ENCODE results near the gene LRIG3.

The LRIG3 gene

GRCh38 chr12:58893495-58893894, 26.8 kb downstream of the LRIG3 start:
- no CpG with 5 or more reads among the region's 3 CpGs for WGBS, 2 donors (ENCODE audit: extremely low coverage in 2 of 2, insufficient read length in 2 of 2, insufficient replicate concordance in 1 of 2)

GRCh38 chr12:58889557-58889956, 30.7 kb downstream of the LRIG3 start:
- no peaks in the 10 kb centered on the region for H3K9me3 ChIP-seq (replicated peaks in 1 of 2; ENCODE audit: control insufficient read depth in 2 of 2, insufficient read depth in 1 of 2, low read depth in 1 of 2, low read length in 2 of 2)
- no peak overlapping the region for H3K4me2 ChIP-seq (ENCODE audit: insufficient read depth, low read length, poor library complexity, severe bottlenecking)
- peaks cover 0 to 2% of the 10 kb centered on the region in 2 donors for H3K4me1 ChIP-seq (ENCODE audit: control insufficient read depth in 2 of 2, insufficient read depth in 1 of 2, low read depth in 1 of 2, low read length in 2 of 2)
- no peak overlapping the region for H3K4me3 ChIP-seq (ENCODE audit: low read length in 2 of 2)
- H2BK12ac ChIP-seq (ENCODE audit: low read length) = no peak overlapping the region
- H2BK15ac ChIP-seq (ENCODE audit: low read length) = no peak overlapping the region
- H4K8ac ChIP-seq (ENCODE audit: low read depth, low read length) = no peak overlapping the region
- no peak overlapping the region for H3K4ac ChIP-seq (ENCODE audit: low read length)
- no CpG with 5 or more reads among the region's 6 CpGs for WGBS, 2 donors (ENCODE audit: extremely low coverage in 2 of 2, insufficient read length in 2 of 2, insufficient replicate concordance in 1 of 2)
- H3K27ac ChIP-seq (replicated peaks; ENCODE audit: low read length) = no peak overlapping the region
- no peak for DNase-seq (ENCODE audit: low spot score)
- H2AK5ac ChIP-seq (ENCODE audit: low read depth, low read length) = no peak overlapping the region
- no peak overlapping the region for H2AFZ ChIP-seq (ENCODE audit: low read length)
- H3K23ac ChIP-seq (ENCODE audit: low read depth, low read length, poor library complexity) = no peak overlapping the region
- H2BK5ac ChIP-seq (ENCODE audit: low read length) = no peak overlapping the region
- H3K9ac ChIP-seq (ENCODE audit: low read depth, low read length, poor library complexity) = no peak overlapping the region
- H3K79me1 ChIP-seq (ENCODE audit: low read depth, low read length) = peaks cover 2% of the 10 kb centered on the region
- no peak overlapping the region for H3K18ac ChIP-seq (ENCODE audit: low read length)
- no peak overlapping the region for H3K14ac ChIP-seq (ENCODE audit: low read length)
- H3K27me3 ChIP-seq (ENCODE audit: control insufficient read depth in 3 of 3, insufficient read depth in 3 of 3, low read depth in 1 of 3, low read length in 3 of 3) = no peaks in the 10 kb centered on the region
- H2BK120ac ChIP-seq (ENCODE audit: low read depth, low read length) = no peak overlapping the region
- peaks cover 12 to 56% of the 10 kb centered on the region in 2 donors for H3K36me3 ChIP-seq (replicated peaks in 1 of 2; ENCODE audit: control insufficient read depth in 2 of 2, insufficient read depth in 2 of 2, low read length in 2 of 2)
- H4K91ac ChIP-seq (ENCODE audit: low read depth, low read length, poor library complexity) = no peak overlapping the region

More at GRCh38 chr12:58893495-58893894, 26.8 kb downstream of the LRIG3 start:
- Histone ChIP-seq H2AK5ac (ENCODE audit: low read depth, low read length) (no peak overlapping the region), H3K4me2 (ENCODE audit: insufficient read depth, low read length, poor library complexity, severe bottlenecking) (no peak overlapping the region), H3K23ac (ENCODE audit: low read depth, low read length, poor library complexity) (no peak overlapping the region), H3K36me3 (replicated peaks in 1 of 2; ENCODE audit: control insufficient read depth in 2 of 2, insufficient read depth in 2 of 2, low read length in 2 of 2) (peaks cover 7 to 17% of the 10 kb centered on the region in 2 donors), H4K91ac (ENCODE audit: low read depth, low read length, poor library complexity) (no peak overlapping the region), H3K27ac (replicated peaks; ENCODE audit: low read length) (no peak overlapping the region), H4K8ac (ENCODE audit: low read depth, low read length) (no peak overlapping the region), H3K27me3 (ENCODE audit: control insufficient read depth in 3 of 3, insufficient read depth in 3 of 3, low read depth in 1 of 3, low read length in 3 of 3) (no peaks in the 10 kb centered on the region), H3K9me3 (replicated peaks in 1 of 2; ENCODE audit: control insufficient read depth in 2 of 2, insufficient read depth in 1 of 2, low read depth in 1 of 2, low read length in 2 of 2) (no peaks in the 10 kb centered on the region), H2BK15ac (ENCODE audit: low read length) (no peak overlapping the region), H2BK120ac (ENCODE audit: low read depth, low read length) (no peak overlapping the region), H3K79me1 (ENCODE audit: low read depth, low read length) (peaks cover 2% of the 10 kb centered on the region), H3K4me3 (ENCODE audit: low read length in 2 of 2) (no peak overlapping the region), H3K4me1 (ENCODE audit: control insufficient read depth in 2 of 2, insufficient read depth in 1 of 2, low read depth in 1 of 2, low read length in 2 of 2) (no peaks in the 10 kb centered on the region), H2BK12ac (ENCODE audit: low read length) (no peak overlapping the region), H3K9ac (ENCODE audit: low read depth, low read length, poor library complexity) (no peak overlapping the region), H3K4ac (ENCODE audit: low read length) (no peak overlapping the region), H2BK5ac (ENCODE audit: low read length) (no peak overlapping the region), H2AFZ (ENCODE audit: low read length) (no peak overlapping the region), H3K18ac (ENCODE audit: low read length) (no peak overlapping the region), H3K14ac (ENCODE audit: low read length) (no peak overlapping the region)
- DNase-seq (ENCODE audit: low spot score) = no peak

- no peak overlapping the region for H3K4me3 ChIP-seq (ENCODE audit: low read length in 2 of 2)
- no peak overlapping the region for H3K27ac ChIP-seq (replicated peaks; ENCODE audit: low read length)
- H3K18ac ChIP-seq (ENCODE audit: low read length) = no peak overlapping the region
- peaks cover 2% of the 10 kb centered on the region for H3K79me1 ChIP-seq (ENCODE audit: low read depth, low read length)
- no peak overlapping the region for H3K14ac ChIP-seq (ENCODE audit: low read length)
- H3K9ac ChIP-seq (ENCODE audit: low read depth, low read length, poor library complexity) = no peak overlapping the region
- no peak overlapping the region for H2AFZ ChIP-seq (ENCODE audit: low read length)
- H3K9me3 ChIP-seq (replicated peaks in 1 of 2; ENCODE audit: control insufficient read depth in 2 of 2, insufficient read depth in 1 of 2, low read depth in 1 of 2, low read length in 2 of 2) = no peaks in the 10 kb centered on the region
- H4K8ac ChIP-seq (ENCODE audit: low read depth, low read length) = no peak overlapping the region
- H2AK5ac ChIP-seq (ENCODE audit: low read depth, low read length) = no peak overlapping the region
- no peak overlapping the region for H2BK120ac ChIP-seq (ENCODE audit: low read depth, low read length)
- peaks cover 0 to 3% of the 10 kb centered on the region in 2 donors for H3K4me1 ChIP-seq (ENCODE audit: control insufficient read depth in 2 of 2, insufficient read depth in 1 of 2, low read depth in 1 of 2, low read length in 2 of 2)
- no peak overlapping the region for H2BK5ac ChIP-seq (ENCODE audit: low read length)
- no peak overlapping the region for H3K23ac ChIP-seq (ENCODE audit: low read depth, low read length, poor library complexity)
- H3K4ac ChIP-seq (ENCODE audit: low read length) = no peak overlapping the region
- no peak overlapping the region for H2BK15ac ChIP-seq (ENCODE audit: low read length)
- DNase-seq (ENCODE audit: low spot score) = no peak
- no CpG with 5 or more reads among the region's 4 CpGs for WGBS, 2 donors (ENCODE audit: extremely low coverage in 2 of 2, insufficient read length in 2 of 2, insufficient replicate concordance in 1 of 2)
- no peaks in the 10 kb centered on the region for H3K27me3 ChIP-seq (ENCODE audit: control insufficient read depth in 3 of 3, insufficient read depth in 3 of 3, low read depth in 1 of 3, low read length in 3 of 3)
- H3K4me2 ChIP-seq (ENCODE audit: insufficient read depth, low read length, poor library complexity, severe bottlenecking) = no peak overlapping the region
- no peak overlapping the region for H2BK12ac ChIP-seq (ENCODE audit: low read length)
- H3K36me3 ChIP-seq (replicated peaks in 1 of 2; ENCODE audit: control insufficient read depth in 2 of 2, insufficient read depth in 2 of 2, low read length in 2 of 2) = peaks cover 12 to 60% of the 10 kb centered on the region in 2 donors
- no peak overlapping the region for H4K91ac ChIP-seq (ENCODE audit: low read depth, low read length, poor library complexity)
Observed at GRCh38 chr12:58888131-58888783, 32.0 kb downstream of the LRIG3 start.

- Histone ChIP-seq H2BK12ac (ENCODE audit: low read length) (no peak overlapping the region), H3K4me3 (ENCODE audit: low read length in 2 of 2) (no peak overlapping the region), H3K14ac (ENCODE audit: low read length) (no peak overlapping the region), H2BK120ac (ENCODE audit: low read depth, low read length) (no peak overlapping the region), H3K23ac (ENCODE audit: low read depth, low read length, poor library complexity) (no peak overlapping the region), H3K9ac (ENCODE audit: low read depth, low read length, poor library complexity) (no peak overlapping the region), H3K79me1 (ENCODE audit: low read depth, low read length) (peaks cover 2% of the 10 kb centered on the region), H2BK15ac (ENCODE audit: low read length) (no peak overlapping the region), H4K91ac (ENCODE audit: low read depth, low read length, poor library complexity) (no peak overlapping the region), H4K8ac (ENCODE audit: low read depth, low read length) (no peak overlapping the region), H3K27ac (replicated peaks; ENCODE audit: low read length) (no peak overlapping the region), H3K9me3 (replicated peaks in 1 of 2; ENCODE audit: control insufficient read depth in 2 of 2, insufficient read depth in 1 of 2, low read depth in 1 of 2, low read length in 2 of 2) (no peaks in the 10 kb centered on the region), H2BK5ac (ENCODE audit: low read length) (no peak overlapping the region), H3K4me2 (ENCODE audit: insufficient read depth, low read length, poor library complexity, severe bottlenecking) (no peak overlapping the region), H3K4me1 (ENCODE audit: control insufficient read depth in 2 of 2, insufficient read depth in 1 of 2, low read depth in 1 of 2, low read length in 2 of 2) (peaks cover 0 to 3% of the 10 kb centered on the region in 2 donors), H2AFZ (ENCODE audit: low read length) (no peak overlapping the region), H3K36me3 (replicated peaks in 1 of 2; ENCODE audit: control insufficient read depth in 2 of 2, insufficient read depth in 2 of 2, low read length in 2 of 2) (peaks cover 12 to 70% of the 10 kb centered on the region in 2 donors), H2AK5ac (ENCODE audit: low read depth, low read length) (no peak overlapping the region), H3K27me3 (ENCODE audit: control insufficient read depth in 3 of 3, insufficient read depth in 3 of 3, low read depth in 1 of 3, low read length in 3 of 3) (no peaks in the 10 kb centered on the region), H3K18ac (ENCODE audit: low read length) (no peak overlapping the region), H3K4ac (ENCODE audit: low read length) (no peak overlapping the region)
- WGBS, 2 donors (ENCODE audit: extremely low coverage in 2 of 2, insufficient read length in 2 of 2, insufficient replicate concordance in 1 of 2) = no CpG with 5 or more reads among the region's 6 CpGs
- DNase-seq (ENCODE audit: low spot score) = no peak
Observed at GRCh38 chr12:58887068-58887467, 33.2 kb downstream of the LRIG3 start.
